ENCODE measurements around the gene LAIR2.
A peak's percentile ranks its signal among the peaks of the same experiment; 100 is the strongest.

Gene LAIR2

GRCh38 chr19:54502518-54503048 is at the start of gene LAIR2:
Gene LAIR2, plus strand, starts transcription at chr19:54502831. Its CDS starts 88 bp downstream, at chr19:54502919.
- peak; percentile 10 for DNase-seq

GRCh38 chr19:54453921-54454780 is 48.5 kb upstream of the LAIR2 start:
- DNase-seq: no peak

GRCh38 chr19:54454781-54455675 is 47.6 kb upstream of the LAIR2 start:
- no peak for DNase-seq

- DNase-seq: no peak
Measured at GRCh38 chr19:54455786-54456422, 46.7 kb upstream of the LAIR2 start.

- no peak for DNase-seq
Measured at GRCh38 chr19:54456423-54457373, 45.9 kb upstream of the LAIR2 start.

GRCh38 chr19:54457773-54458647 is 44.6 kb upstream of the LAIR2 start:
- DNase-seq: no peak

- DNase-seq: no peak
Measured at GRCh38 chr19:54458648-54459281, 43.9 kb upstream of the LAIR2 start.

GRCh38 chr19:54459282-54460229 is 43.1 kb upstream of the LAIR2 start:
- no peak for DNase-seq

GRCh38 chr19:54460230-54461005 is 42.2 kb upstream of the LAIR2 start:
- DNase-seq: no peak

GRCh38 chr19:54461210-54461609 is 41.4 kb upstream of the LAIR2 start:
- DNase-seq: no peak

- no peak for DNase-seq
Measured at GRCh38 chr19:54461613-54462012, 41.0 kb upstream of the LAIR2 start.

- DNase-seq: no peak
Measured at GRCh38 chr19:54462047-54462654, 40.5 kb upstream of the LAIR2 start.

GRCh38 chr19:54462655-54463530 is 39.7 kb upstream of the LAIR2 start:
- peak; percentile 72 for DNase-seq

GRCh38 chr19:54463531-54464043 is 39.0 kb upstream of the LAIR2 start, which contains the start of gene LENG9:
Gene LENG9, minus strand, starts transcription at chr19:54463778. Its CDS starts 252 bp downstream, at chr19:54463526.
- DNase-seq: peak; percentile 92

- peak; percentile 79 for DNase-seq
Measured at GRCh38 chr19:54464044-54464629, 38.5 kb upstream of the LAIR2 start.
